NT2/D1 (cell line): ENCODE data around the gene GNAL.

Source experiments
- YY1 ChIP-seq: IDR thresholded peaks from 2 replicates; pipeline ENCODE4 v1.6.1; 2011; ENCODE audit not compliant: insufficient read length, insufficient read depth
- ZNF274 ChIP-seq: IDR thresholded peaks from 2 replicates; pipeline ENCODE4 v1.6.1; 2011; ENCODE audit warnings: mild to moderate bottlenecking, low read depth, low read length

DNA sequence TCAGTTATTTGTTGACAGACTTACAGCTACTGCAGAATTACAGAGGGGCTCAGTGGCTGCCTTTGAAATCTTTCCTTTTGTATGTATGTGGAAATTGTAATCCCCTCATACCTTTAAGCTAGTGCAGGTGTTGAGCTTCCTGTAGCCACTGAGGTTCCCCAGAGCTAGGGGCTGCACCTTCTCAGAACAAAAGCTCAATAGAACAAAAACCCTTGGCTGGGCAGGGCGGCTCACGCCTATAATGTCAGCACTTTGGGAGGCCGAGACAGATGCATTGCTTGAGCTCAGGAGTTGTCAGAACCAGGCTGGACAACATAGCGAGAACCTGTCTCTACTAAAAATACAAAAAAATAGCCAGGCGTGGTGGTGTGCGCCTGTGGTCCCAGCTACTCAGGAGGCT, 120.8 kb downstream of the GNAL start:
- TF ChIP-seq ZNF274 (no peak), YY1 (no peak)
